HG03575 (cell line): ENCODE results near the gene STPG3.

Source experiments
- ATAC-seq: cut with Tn5 transposase; IDR thresholded peaks from one replicate; pipeline ENCODE4 v1.9.1; 2021; ENCODE audit not compliant: unreplicated experiment, insufficient number of reproducible peaks, low FRiP score; ENCODE audit errors: extremely low read depth

The STPG3 gene

GRCh38 chr9:137221095-137221505, 30.0 kb upstream of the STPG3 start:
- no peak for ATAC-seq

GRCh38 chr9:137221506-137222111, 29.5 kb upstream of the STPG3 start:
- ATAC-seq: no peak

DNA sequence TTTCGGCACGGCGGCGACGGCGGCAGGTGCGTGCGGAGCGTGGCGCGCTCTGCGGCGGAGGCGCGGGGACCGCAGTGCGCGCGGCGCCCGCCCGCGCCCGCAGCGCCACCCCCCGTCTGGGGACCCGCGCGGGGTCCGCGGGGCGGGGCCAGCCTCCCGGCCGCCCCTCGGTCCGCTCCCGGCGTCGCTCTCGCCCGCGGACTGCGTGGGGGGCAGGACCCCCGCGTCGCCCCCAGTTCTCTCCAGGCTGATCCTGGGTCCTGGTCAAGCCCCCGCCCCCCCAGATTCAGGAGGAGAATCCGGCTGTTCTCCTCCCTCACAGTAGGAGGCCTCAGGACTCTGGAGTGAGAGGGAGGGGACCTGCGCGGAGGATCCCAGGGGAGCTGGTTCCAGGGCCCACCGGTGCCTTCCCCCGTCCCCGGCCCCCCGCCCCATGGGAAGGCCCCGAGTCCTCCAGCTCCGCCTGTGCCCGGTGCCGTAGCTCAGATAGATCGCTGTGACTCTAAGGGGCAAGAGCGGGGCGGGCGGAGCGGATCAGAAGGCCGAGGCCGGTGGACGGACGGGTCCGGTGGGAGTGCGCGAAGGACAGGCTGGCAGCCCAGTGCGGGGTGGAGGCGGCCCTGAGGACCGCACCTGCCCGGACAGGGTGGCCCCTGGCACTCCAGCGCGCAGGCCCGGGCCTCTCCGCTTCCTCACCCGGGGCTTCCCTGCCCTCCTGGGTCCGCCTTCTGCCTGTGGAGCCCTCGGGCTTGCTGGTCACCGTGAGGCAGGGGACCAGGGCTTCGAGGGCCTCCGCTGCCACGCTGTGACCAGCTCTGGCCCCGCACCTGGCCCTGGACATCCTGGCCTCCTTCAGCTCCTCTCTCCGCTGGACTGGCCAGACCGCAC, 28.7 kb upstream of the STPG3 start, which contains the start of gene RNF208:
Gene RNF208, minus strand, starts transcription at position 51 of the 888 bp plus-strand sequence. CDS start 1,028 bp downstream, outside the sequence.
- ATAC-seq: no peak

- peak; percentile 44 for ATAC-seq
Observed at GRCh38 chr9:137223078-137223970, 27.8 kb upstream of the STPG3 start.

DNA sequence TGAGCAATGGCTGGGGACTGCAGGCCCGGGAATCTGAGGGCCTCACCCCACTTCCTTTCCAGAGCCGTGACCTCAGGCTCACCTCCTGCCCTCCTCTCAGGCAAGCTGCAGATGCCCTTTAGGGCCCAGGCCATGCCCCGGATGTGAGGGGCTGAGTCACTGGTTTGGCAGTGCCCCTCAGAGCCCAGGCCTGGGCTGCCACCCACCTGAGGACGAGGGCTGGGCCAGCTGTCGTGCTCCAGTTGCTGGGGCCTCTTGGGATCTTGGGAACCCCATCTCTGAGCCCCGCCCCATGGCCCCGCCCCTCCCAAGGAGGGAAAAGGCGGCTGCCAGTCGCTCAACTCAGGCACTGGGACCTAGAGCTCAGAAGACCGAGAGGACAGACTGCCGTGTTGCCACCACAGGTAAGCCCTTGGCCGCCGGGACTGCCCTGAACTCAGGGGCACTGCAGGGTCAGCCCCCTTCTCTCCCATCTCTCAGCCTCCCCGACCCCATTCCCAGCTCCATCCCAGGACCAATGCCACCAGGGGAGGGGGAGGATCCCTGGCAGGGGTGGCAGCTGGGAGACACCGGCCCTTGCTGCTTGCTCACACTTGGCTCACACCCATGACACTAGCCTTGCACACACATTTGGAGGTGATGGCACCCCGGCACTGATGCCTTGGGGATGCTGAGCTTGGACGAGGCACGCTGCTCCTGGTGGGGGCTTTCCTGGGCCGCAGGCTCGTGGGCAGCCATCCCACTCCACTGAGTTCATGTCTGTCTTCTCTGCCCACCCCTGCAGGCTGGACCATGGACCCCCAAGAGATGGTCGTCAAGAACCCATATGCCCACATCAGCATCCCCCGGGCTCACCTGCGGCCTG, 26.0 kb upstream of the STPG3 start, which contains the start of gene CYSRT1:
Gene CYSRT1, plus strand, starts transcription at position 345 of the 865 bp plus-strand sequence. Its CDS starts 448 bp downstream, at position 793.
- ATAC-seq: no peak

- ATAC-seq: no peak
Observed at GRCh38 chr9:137225699-137226331, 25.3 kb upstream of the STPG3 start.

DNA sequence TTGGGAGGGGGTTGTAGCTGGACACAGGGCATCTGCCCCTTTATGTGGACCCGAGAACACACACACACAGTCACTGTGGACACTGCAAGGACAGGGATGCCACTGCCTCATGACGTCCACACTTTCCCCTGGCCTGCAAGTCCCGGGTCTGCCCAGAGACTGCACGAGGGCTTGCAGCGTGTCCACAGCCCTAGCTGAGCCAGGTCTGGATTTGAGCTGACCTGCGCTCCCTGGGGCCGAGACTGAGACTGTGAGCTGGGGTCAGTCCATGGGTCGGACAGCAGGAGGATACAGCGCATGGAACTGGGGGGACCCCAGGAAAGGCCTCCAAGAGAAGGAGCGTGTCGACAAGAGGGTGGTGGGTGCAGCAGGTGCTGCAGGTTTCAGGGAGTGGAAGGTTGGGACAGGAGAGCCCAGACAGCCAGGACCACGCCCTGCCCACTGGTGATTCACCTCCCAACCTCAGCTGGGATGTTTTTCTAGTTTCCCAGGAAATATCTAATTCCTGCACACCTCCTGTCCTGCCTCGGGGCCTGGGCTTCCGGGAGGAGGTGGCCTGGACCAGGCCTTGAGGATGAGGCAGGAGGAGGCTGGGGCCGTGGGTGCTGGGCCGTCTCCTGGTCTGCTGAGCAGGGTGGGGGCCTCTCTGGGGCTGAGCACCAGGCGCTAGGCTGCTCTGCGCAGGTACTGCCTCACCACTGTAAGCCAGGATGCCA, 24.6 kb upstream of the STPG3 start:
- ATAC-seq: no peak

- ATAC-seq: no peak
Observed at GRCh38 chr9:137227054-137227852, 23.8 kb upstream of the STPG3 start, which contains the start of gene RNF224. Gene RNF224, plus strand, starts transcription at chr9:137227502. Its CDS starts 834 bp downstream, at chr9:137228336.

DNA sequence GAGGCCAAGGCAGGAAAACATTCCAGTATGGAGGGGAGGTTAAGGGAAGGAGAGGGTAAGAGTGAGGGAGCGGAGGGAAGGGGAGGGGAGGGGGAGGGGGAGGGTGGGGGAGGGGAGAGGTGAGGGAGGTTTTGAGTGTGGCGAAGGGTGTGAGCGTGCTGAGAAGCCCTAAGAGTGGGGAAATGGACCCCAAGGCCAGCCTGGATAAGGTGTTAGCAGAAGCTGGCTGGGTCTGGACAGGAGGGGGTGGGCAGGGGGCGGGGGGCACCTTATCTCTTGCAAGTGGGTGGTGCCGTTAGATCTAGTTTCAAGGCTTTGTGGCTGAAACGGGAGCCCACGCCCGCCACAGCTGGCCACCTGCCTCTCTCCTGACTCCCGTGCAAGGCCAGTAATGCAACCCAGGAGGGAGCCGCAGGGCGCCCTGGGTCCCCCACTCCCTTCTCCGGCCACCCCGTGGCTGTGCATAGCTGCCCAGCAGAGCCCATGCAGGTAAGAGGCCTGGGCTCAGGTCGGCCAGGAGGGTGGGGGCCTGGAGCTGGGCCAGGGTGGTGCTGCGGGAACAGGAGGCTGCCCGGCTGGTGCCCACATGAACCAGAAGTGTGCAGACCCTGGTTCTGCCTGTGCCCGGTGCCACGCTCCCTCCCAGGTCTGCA, 23.1 kb upstream of the STPG3 start:
- no peak for ATAC-seq

DNA sequence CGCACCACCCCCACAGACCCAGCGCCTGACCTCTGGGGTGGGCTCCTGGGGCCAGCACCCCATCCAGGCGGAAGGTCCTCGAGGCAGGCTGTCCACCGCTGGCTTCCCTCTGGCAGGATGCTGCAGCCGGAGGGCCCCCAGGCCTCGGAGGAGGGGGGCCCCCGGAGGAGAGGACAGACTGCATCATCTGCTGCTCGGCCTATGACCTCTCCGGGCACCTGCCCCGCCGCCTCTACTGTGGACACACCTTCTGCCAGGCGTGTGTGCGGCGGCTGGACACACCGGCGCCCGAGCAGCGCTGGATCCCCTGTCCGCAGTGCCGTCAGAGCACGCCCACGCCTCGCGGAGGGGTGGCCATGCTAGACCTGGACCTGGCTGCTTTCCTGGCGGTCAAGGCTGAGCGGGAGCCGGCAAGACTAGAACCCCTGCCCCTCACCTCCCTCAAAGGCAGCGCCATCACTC, 22.5 kb upstream of the STPG3 start:
- no peak for ATAC-seq

DNA sequence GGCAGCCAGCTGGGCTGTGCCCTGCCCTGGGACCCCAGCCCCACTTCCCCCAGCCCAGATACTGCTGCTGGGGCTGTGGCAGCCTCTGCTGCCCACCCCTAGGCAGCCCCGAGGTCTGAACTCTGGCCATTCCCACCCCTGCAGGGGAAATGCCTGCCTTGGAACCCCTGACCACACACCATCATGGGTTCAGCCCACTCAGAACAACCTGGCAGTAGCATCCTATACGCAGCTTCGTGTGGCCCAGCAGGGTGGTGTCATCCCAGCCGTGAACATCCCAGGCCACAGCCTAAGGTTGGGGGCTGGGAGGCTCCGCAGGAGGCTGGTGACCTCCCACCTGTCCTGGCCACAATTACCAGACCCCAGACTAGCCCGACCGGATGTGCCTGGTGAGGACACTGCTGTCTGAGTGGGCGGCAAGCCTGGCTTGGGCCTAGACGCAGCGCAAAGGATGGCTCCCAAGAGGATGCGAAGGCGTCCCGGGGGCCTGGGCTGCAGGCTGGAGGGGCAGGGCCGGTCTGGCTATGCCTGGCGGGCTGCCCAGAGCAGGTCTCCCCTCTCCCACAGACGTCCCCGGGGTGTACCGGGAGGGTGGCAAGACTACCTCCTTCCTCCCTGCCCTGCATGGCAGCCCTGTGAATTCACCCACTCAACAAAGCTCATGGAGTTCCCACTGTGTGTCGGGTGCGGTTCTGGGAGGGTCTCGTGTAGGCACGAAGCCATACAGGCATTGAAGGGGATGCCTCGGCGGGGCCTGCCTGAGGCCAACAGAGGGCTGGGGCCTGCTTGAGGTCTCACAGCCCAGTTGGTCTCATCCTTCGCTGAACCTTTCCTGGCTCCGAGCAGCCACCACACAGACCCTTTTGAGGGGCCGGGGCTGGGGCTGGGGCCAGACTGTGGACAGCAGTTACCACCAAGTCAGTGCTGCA, 21.9 kb upstream of the STPG3 start:
- ATAC-seq: no peak

DNA sequence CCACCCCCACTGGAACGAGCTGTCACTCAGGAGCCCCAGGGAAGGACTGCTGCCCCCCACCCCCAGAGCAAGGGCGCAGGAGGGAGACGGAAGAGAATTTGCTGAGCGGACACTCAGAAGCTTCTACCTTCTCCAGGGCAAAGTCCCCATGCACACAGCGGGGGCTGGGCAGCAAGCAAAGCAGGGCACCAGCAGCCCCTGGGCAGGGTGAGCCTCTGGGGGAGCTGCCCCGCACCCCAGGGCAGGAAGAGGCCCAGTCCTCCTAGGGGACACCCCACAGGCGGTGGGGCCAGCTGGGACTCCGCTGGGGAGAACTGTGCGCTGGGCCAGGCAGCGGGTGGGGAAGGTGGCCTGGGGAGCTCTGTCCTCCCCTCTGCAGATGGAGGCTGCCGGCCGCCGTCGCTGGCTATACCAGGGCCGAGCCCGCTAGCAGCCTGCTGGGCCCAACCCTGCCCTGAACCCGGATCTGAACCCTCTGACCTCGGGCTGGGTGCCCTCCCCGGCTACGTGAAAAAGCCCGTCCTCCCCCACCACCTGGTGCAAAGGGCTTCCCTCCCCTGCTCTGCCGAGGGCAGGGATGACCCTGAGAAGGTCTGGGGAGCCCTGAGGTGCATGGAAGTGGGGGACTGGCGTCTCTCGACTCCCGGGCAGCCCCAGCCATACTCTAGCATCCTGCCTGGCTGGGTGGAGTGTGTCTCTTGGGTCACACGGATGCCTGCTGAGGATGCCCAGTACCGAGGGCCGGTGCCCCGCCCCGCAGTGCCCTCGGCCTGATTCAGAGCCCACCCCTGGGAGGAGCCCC, 21.0 kb upstream of the STPG3 start:
- no peak for ATAC-seq

- no peak for ATAC-seq
Observed at GRCh38 chr9:137230705-137231371, 20.2 kb upstream of the STPG3 start, which contains the start of gene SLC34A3. Gene SLC34A3, plus strand, starts transcription at chr9:137230901. Its CDS starts 802 bp downstream, at chr9:137231703.
